HCT116 (cell line): ENCODE results near the gene ACAD9. TPM values are rescaled to one million over a fixed set of nuclear protein-coding genes. Genes with fewer than 3 reads are reported as not detected.
A peak's percentile ranks its signal among the peaks of the same experiment; 100 is the strongest.

Source experiments
- ATAC-seq: fragments of 200-7000 bp; cut with Tn5 transposase; 2 replicates; pipeline ENCODE4 v1.9.1; 2020; ENCODE audit warnings: mild to moderate bottlenecking, moderate library complexity
- BruUV-seq: library from RNA; stranded (reverse); fragments of 400-500 nt; replicated peaks from 2 replicates; lab custom pipeline; 2021; lab: Mats Ljungman, UMichigan
- CTCF ChIA-PET: fragments of 300-600 bp; sonication (Branson Sonifier 250); formaldehyde crosslinking; loops from one replicate; lab custom pipeline; 2021; ENCODE audit warnings: antibody characterized with exemption; lab: Charles Lee
- POLR2A ChIA-PET: fragments of 300-600, 350-600 bp; sonication (Branson Sonifier 250); formaldehyde crosslinking; loops from one replicate; lab custom pipeline; 2021; ENCODE audit warnings: antibody characterized with exemption; lab: Charles Lee
- RAD21 ChIA-PET, 2 experiments: fragments of 300-600 bp; sonication (Branson Sonifier 250); formaldehyde crosslinking; loops; one replicate each; lab custom pipeline; 2023; ENCODE audit warnings: low total read pairs in 2 of 2; ENCODE audit not compliant: uncharacterized antibody in 2 of 2, unreplicated experiment in 2 of 2, low non-redundant PET in 1 of 2; lab: Charles Lee
- DNase-seq: peaks from one replicate; pipeline ENCODE4 v3.0.0-alpha.2; 2010; ENCODE audit warnings: low read depth, low spot score
- H2AFZ ChIP-seq: fragments of 200-600 bp; shearing (Covaris generic), sonication (generic); 2 replicates; pipeline ENCODE4 v1.6.1; 2017; ENCODE audit warnings: low read depth, mixed run types, mixed read lengths, antibody characterized with exemption, low read length; ENCODE audit not compliant: poor library complexity, severe bottlenecking
- H3K27ac ChIP-seq: 2 replicates; pipeline ENCODE4 v1.5.1; 2012; ENCODE audit warnings: low read depth, low read length
- H3K27me3 ChIP-seq: fragments of 200-600 bp; sonication (generic); 2 replicates; pipeline ENCODE4 v1.6.1; 2016; ENCODE audit warnings: mixed run types, low read length, mixed read lengths; ENCODE audit not compliant: insufficient read depth
- H3K36me3 ChIP-seq, 2 experiments: fragments of 200-500 bp in 1 of 2; fragments of 200-600 bp in 1 of 2; sonication (Bioruptor generic) in 1 of 2; sonication (generic) in 1 of 2; 2 replicates each; pipeline versions ENCODE4 v1.5.1 to v1.6.1; 2014 to 2016; ENCODE audit warnings: low read length in 2 of 2, inconsistent platforms in 1 of 2, mixed read lengths in 1 of 2, mixed run types in 1 of 2; ENCODE audit not compliant: insufficient read depth in 2 of 2, control insufficient read depth in 1 of 2
- H3K4me1 ChIP-seq, 2 experiments: fragments of 200-600 bp in 1 of 2; sonication (generic) in 1 of 2; 2 replicates each; pipeline versions ENCODE4 v1.5.1 to v1.6.1; 2012 to 2017; ENCODE audit warnings: low read length in 2 of 2, inconsistent platforms in 1 of 2, mild to moderate bottlenecking in 1 of 2, mixed read lengths in 1 of 2, mixed run types in 1 of 2, moderate library complexity in 1 of 2; ENCODE audit not compliant: insufficient read depth in 2 of 2, control insufficient read depth in 1 of 2
- H3K4me2 ChIP-seq: fragments of 200-600 bp; sonication (generic); 2 replicates; pipeline ENCODE4 v1.6.1; 2017; ENCODE audit warnings: mixed run types, low read length, mixed read lengths
- H3K4me3 ChIP-seq, 2 experiments: fragments of 200-600 bp in 1 of 2; sonication (generic) in 1 of 2; replicated peaks in 1 of 2; 2 replicates each; pipeline ENCODE4 v1.5.1; 2011 to 2016; ENCODE audit warnings: low read length in 2 of 2, control low read depth in 1 of 2, low read depth in 1 of 2, mild to moderate bottlenecking in 1 of 2, mixed read lengths in 1 of 2, mixed run types in 1 of 2
- H3K79me2 ChIP-seq: fragments of 200-600 bp; sonication (generic); 2 replicates; pipeline ENCODE4 v1.6.1; 2017; ENCODE audit warnings: mild to moderate bottlenecking, mixed run types, low read length, moderate library complexity, mixed read lengths; ENCODE audit not compliant: insufficient read depth
- H3K9ac ChIP-seq: fragments of 200-600 bp; sonication (generic); 2 replicates; pipeline ENCODE4 v1.6.1; 2016; ENCODE audit warnings: low read length, mixed read lengths
- H3K9me2 ChIP-seq: fragments of 200-600 bp; sonication (generic), shearing (Covaris generic); 2 replicates; pipeline ENCODE4 v1.6.1; 2017; ENCODE audit warnings: mixed run types, mild to moderate bottlenecking, moderate library complexity; ENCODE audit not compliant: insufficient read depth
- H3K9me3 ChIP-seq, 2 experiments: fragments of 200-500 bp in 1 of 2; fragments of 200-600 bp in 1 of 2; sonication (Bioruptor generic) in 1 of 2; sonication (generic) in 1 of 2; 2 replicates each; pipeline ENCODE4 v1.6.1; 2014 to 2017; ENCODE audit warnings: low read length in 2 of 2, mixed read lengths in 2 of 2, inconsistent platforms in 1 of 2, low read depth in 1 of 2, mild to moderate bottlenecking in 1 of 2, mixed run types in 1 of 2, moderate library complexity in 1 of 2; ENCODE audit not compliant: control insufficient read depth in 1 of 2, insufficient read depth in 1 of 2
- H4K20me1 ChIP-seq: fragments of 200-600 bp; sonication (generic), shearing (Covaris generic); 2 replicates; pipeline ENCODE4 v1.6.1; 2017; ENCODE audit warnings: mixed run types, mild to moderate bottlenecking, moderate library complexity; ENCODE audit not compliant: insufficient read depth
- CBX3 ChIP-seq: IDR thresholded peaks from 2 replicates; pipeline ENCODE4 v1.6.1; 2012; ENCODE audit warnings: low read depth
- CTCF ChIP-seq, 3 experiments: fragments of 200-600 bp in 1 of 3; sonication (generic) in 1 of 3; IDR thresholded peaks in 2 of 3; conservative IDR thresholded peaks in 1 of 3; 2 replicates each; pipeline ENCODE4 v1.5.1; 2012 to 2017; ENCODE audit warnings: low read depth in 2 of 3, low read length in 2 of 3, antibody characterized with exemption in 1 of 3, borderline replicate concordance in 1 of 3, control low read depth in 1 of 3, mild to moderate bottlenecking in 1 of 3, mixed read lengths in 1 of 3, mixed run types in 1 of 3, moderate library complexity in 1 of 3; ENCODE audit not compliant: insufficient read depth in 1 of 3
- EGR1 ChIP-seq: IDR thresholded peaks from 2 replicates; pipeline ENCODE4 v1.6.1; 2012; ENCODE audit warnings: low read depth
- ELF1 ChIP-seq: IDR thresholded peaks from 2 replicates; pipeline ENCODE4 v1.6.1; 2012; ENCODE audit warnings: low read depth, borderline replicate concordance
- EZH2 ChIP-seq: fragments of 200-600 bp; sonication (generic); IDR thresholded peaks from 2 replicates; pipeline ENCODE4 v1.6.1; 2017; ENCODE audit warnings: antibody characterized with exemption, mixed run types
- EZH2phosphoT487 ChIP-seq: fragments of 200-600 bp; IDR thresholded peaks from 2 replicates; pipeline ENCODE4 v1.6.1; 2018; ENCODE audit warnings: antibody characterized with exemption, borderline replicate concordance
- FOSL1 ChIP-seq: IDR thresholded peaks from 2 replicates; pipeline ENCODE4 v1.6.1; 2012; ENCODE audit warnings: low read depth
- JUND ChIP-seq: IDR thresholded peaks from 2 replicates; pipeline ENCODE4 v1.6.1; 2012
- MAX ChIP-seq: IDR thresholded peaks from 2 replicates; pipeline ENCODE4 v1.6.1; 2012
- POLR2A ChIP-seq: IDR thresholded peaks from 2 replicates; pipeline ENCODE4 v1.7.0; 2011; ENCODE audit warnings: borderline replicate concordance; ENCODE audit not compliant: insufficient read depth, insufficient read length; ENCODE audit errors: extremely low read depth
- POLR2AphosphoS5 ChIP-seq: IDR thresholded peaks from 2 replicates; pipeline ENCODE4 v1.6.1; 2011; ENCODE audit warnings: mild to moderate bottlenecking, low read depth, low read length, moderate library complexity
- REST ChIP-seq: IDR thresholded peaks from 2 replicates; pipeline ENCODE4 v1.6.1; 2012; ENCODE audit warnings: low read depth
- SP1 ChIP-seq: IDR thresholded peaks from 2 replicates; pipeline ENCODE4 v1.6.1; 2012; ENCODE audit warnings: low read depth
- SRF ChIP-seq: IDR thresholded peaks from 2 replicates; pipeline ENCODE4 v1.6.1; 2012; ENCODE audit warnings: low read depth
- intact Hi-C: fragments of 100-400 bp; cut with micrococcal nuclease; formaldehyde crosslinking; loops from 2 replicates; pipeline ENCODE4 v1.10.0; 2022
- total RNA-seq: library from RNA; stranded (reverse); gene quantifications from one replicate; pipeline ENCODE4 v1.2.1, GENCODE V29; 2021; ENCODE audit not compliant: unreplicated experiment

ACAD9 gene
- total RNA-seq, 1 experiment from 2014 or later, result 55.8 TPM

GRCh38 chr3:128940252-128940651 is 60.8 kb downstream of the ACAD9 start:
- Histone ChIP-seq H3K9me2 (no peaks in the 10 kb centered on the region), H3K4me1 (peaks cover 5 to 14% of the 10 kb centered on the region in 2 experiments; a peak in 3 of 4 replicates), H2AFZ (no peak overlapping the region), H3K27me3 (no peaks in the 10 kb centered on the region), H3K36me3 (no peaks in the 10 kb centered on the region), H3K4me3 (no peak overlapping the region), H4K20me1 (no peaks in the 10 kb centered on the region), H3K4me2 (no peak overlapping the region), H3K79me2 (no peaks in the 10 kb centered on the region), H3K9me3 (no peaks in the 10 kb centered on the region), H3K27ac (no peak overlapping the region), H3K9ac (no peak overlapping the region)
- ChIA-PET CTCF (no interaction called here), RAD21 (no interaction called here), POLR2A (no interaction called here)
- intact Hi-C loops, result no loop called here
- no peak for ATAC-seq
- no TSS peak for BruUV-seq
- DNase-seq, result no peak
- no peak for TF ChIP-seq SP1
- no peak for TF ChIP-seq FOSL1
- peak in 2 of 3 experiments; percentile 7 to 16; a peak in 1 of 6 replicates for TF ChIP-seq CTCF (IDR thresholded peaks at IDR 0.05 in 2 of 3, conservative IDR thresholded peaks at IDR 0.05 in 1 of 3; ENCODE audit: borderline replicate concordance in 1 of 3, insufficient read depth in 1 of 3, low read depth in 2 of 3, low read length in 2 of 3)

DNA sequence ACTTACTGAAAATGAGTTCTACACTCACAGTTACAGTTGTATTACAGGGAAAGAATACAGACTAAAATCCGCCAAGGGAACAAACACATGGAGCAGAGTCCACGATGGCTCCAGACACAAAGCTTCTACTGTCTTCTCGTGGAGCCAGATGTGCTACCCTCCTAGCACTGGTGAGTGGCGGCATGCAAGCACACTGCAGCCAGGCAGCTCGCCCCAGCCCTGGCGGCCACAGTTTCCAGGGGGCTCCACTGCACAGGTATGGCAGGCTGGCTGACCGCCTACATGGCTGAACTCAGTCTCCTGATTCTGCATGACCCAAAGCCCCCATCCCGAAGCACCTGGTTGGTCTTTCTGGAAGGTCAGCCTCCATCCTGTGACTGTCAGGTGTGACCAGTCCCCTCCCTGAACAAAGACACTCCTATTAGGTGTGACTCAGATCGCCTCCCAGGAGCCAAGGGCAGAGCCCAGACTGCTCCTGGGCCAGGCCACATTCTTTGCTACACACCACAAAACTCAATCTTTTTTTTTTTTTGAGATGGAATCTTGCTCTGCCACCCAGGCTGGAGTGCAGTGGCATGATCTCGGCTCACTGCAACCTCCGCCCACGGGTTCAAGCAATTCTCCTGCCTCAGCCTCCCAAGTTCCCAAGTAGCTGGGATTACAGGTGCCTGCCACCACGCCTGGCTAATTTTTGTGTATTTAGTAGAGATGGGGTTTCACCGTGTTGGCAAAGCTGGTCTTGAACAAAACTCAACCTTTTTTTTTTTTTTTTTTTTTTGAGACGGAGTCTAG is 62.9 kb downstream of the ACAD9 start:
- no peaks in the 10 kb centered on the region for H4K20me1 ChIP-seq
- no peaks in the 10 kb centered on the region for H3K9me2 ChIP-seq
- no TSS peak for BruUV-seq
- no peak overlapping the region for H2AFZ ChIP-seq
- TF ChIP-seq REST (no peak), MAX (no peak), POLR2AphosphoS5 (no peak), SRF (no peak), CBX3 (no peak), POLR2A (no peak), ELF1 (no peak), EZH2phosphoT487 (no peak), JUND (peak; percentile 15; the same call in 1 of the 2 replicates), EZH2 (no peak), EGR1 (peak; percentile 57)
- H3K27me3 ChIP-seq, result no peaks in the 10 kb centered on the region
- H3K9me3 ChIP-seq, result no peaks in the 10 kb centered on the region
- ChIA-PET RAD21 (no interaction called here), POLR2A (no interaction called here), CTCF (no interaction called here)
- DNase-seq (peak; percentile 38), ATAC-seq (peak; percentile 98)
- no peaks in the 10 kb centered on the region for H3K79me2 ChIP-seq
- peak overlapping the region; percentile 37 for H3K4me2 ChIP-seq
- peaks cover 5 to 14% of the 10 kb centered on the region in 2 experiments; a peak in 3 of 4 replicates for H3K4me1 ChIP-seq
- intact Hi-C loops, result no loop called here
- H3K27ac ChIP-seq, result no peak overlapping the region
- H3K9ac ChIP-seq, result no peak overlapping the region
- H3K36me3 ChIP-seq, result no peaks in the 10 kb centered on the region
- no peak overlapping the region for H3K4me3 ChIP-seq
